Astrocyte (in vitro differentiated cells and primary cell): ENCODE measurements around the gene SH3BP5L.

ENCODE experiments used
- EZH2 ChIP-seq: IDR thresholded peaks from 2 replicates; pipeline ENCODE4 v1.6.1; 2012; ENCODE audit warnings: mild to moderate bottlenecking, low read length, inconsistent platforms; ENCODE audit not compliant: insufficient read depth
- TF ChIP-seq, protein P1 (sequence below): IDR thresholded peaks from 2 replicates; pipeline ENCODE4 v1.5.1; 2011; ENCODE audit warnings: low read depth, mild to moderate bottlenecking, inconsistent platforms, low read length, moderate library complexity; ENCODE audit not compliant: insufficient read depth

GRCh38 chr1:248851390-248851789 lies 25.7 kb upstream of the SH3BP5L start:
- TF ChIP-seq, protein P1, sequence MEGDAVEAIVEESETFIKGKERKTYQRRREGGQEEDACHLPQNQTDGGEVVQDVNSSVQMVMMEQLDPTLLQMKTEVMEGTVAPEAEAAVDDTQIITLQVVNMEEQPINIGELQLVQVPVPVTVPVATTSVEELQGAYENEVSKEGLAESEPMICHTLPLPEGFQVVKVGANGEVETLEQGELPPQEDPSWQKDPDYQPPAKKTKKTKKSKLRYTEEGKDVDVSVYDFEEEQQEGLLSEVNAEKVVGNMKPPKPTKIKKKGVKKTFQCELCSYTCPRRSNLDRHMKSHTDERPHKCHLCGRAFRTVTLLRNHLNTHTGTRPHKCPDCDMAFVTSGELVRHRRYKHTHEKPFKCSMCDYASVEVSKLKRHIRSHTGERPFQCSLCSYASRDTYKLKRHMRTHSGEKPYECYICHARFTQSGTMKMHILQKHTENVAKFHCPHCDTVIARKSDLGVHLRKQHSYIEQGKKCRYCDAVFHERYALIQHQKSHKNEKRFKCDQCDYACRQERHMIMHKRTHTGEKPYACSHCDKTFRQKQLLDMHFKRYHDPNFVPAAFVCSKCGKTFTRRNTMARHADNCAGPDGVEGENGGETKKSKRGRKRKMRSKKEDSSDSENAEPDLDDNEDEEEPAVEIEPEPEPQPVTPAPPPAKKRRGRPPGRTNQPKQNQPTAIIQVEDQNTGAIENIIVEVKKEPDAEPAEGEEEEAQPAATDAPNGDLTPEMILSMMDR: no peak
- no peak for TF ChIP-seq EZH2
